ENCODE results near the gene RAB23. TPM values are rescaled to one million over a fixed set of nuclear protein-coding genes. Genes with fewer than 3 reads are reported as not detected.

Gene RAB23
- total and polyA plus RNA-seq, 2 experiments from 2014 or later, result 5.2 to 16.7 TPM

GRCh38 chr6:57163956-57164355 is 58.2 kb downstream of the RAB23 start:
- H3K27ac ChIP-seq (ENCODE audit: low read depth), result no peak overlapping the region
- H3K27ac Mint-ChIP-seq, result no peak overlapping the region
- no peaks in the 10 kb centered on the region for H3K4me1 ChIP-seq (ENCODE audit: insufficient read depth)
- no peak overlapping the region for H2AFZ ChIP-seq
- H3K9me3 Mint-ChIP-seq, result no peaks in the 10 kb centered on the region
- H3K27me3 ChIP-seq (ENCODE audit: insufficient read depth), result no peaks in the 10 kb centered on the region
- no peak for TF ChIP-seq POLR2AphosphoS5 (IDR thresholded peaks at IDR 0.05; ENCODE audit: low read depth)
- TF ChIP-seq REST (IDR thresholded peaks at IDR 0.05; ENCODE audit: unreplicated experiment), result no peak
- no peak for TF ChIP-seq CREB1 (CRISPR knock-in tag; IDR thresholded peaks at IDR 0.05; ENCODE audit: low read depth)
- no peak for TF ChIP-seq CTCF (conservative IDR thresholded peaks at IDR 0.05; ENCODE audit: low read depth in 2 of 2)
- TF ChIP-seq EZH2phosphoT487 (IDR thresholded peaks at IDR 0.05; ENCODE audit: unreplicated experiment), result no peak
- TF ChIP-seq EZH2 (IDR thresholded peaks at IDR 0.05; ENCODE audit: low read depth, unreplicated experiment), result no peak
- TF ChIP-seq ZNF114 (CRISPR knock-in tag; IDR thresholded peaks at IDR 0.05), result no peak
- no peak for TF ChIP-seq ZNF331 (CRISPR knock-in tag; IDR thresholded peaks at IDR 0.05; ENCODE audit: low read depth)
- TF ChIP-seq STAT1 (IDR thresholded peaks at IDR 0.05; ENCODE audit: unreplicated experiment), result no peak
- no peak for TF ChIP-seq ZNF462 (CRISPR knock-in tag; IDR thresholded peaks at IDR 0.05)
- TF ChIP-seq JUNB (IDR thresholded peaks at IDR 0.05; ENCODE audit: unreplicated experiment), result no peak
- TF ChIP-seq ETS1 (IDR thresholded peaks at IDR 0.05), result no peak
- TF ChIP-seq NANOG (IDR thresholded peaks at IDR 0.05; ENCODE audit: borderline replicate concordance), result no peak
- 0 out of 2 replicates have a peak, but pooled peaks cover 2% of the 10 kb centered on the region for H3F3A ChIP-seq (replicated peaks; ENCODE audit: low read depth)
- 0 out of 3 replicates have a peak, but pooled peaks cover 3% of the 10 kb centered on the region for H3K36me3 Mint-ChIP-seq (ENCODE audit: low read depth)
- no peaks in the 10 kb centered on the region for H3K79me2 ChIP-seq (replicated peaks; ENCODE audit: insufficient read depth)
- no peak for DNase-seq (ENCODE audit: low spot score)
- H3K4me2 ChIP-seq, result no peak overlapping the region
- no peak overlapping the region for H3K4me3 Mint-ChIP-seq
- H3K4me3 ChIP-seq, result no peak overlapping the region
- H3K36me3 ChIP-seq (ENCODE audit: insufficient read depth), result peaks cover 10% of the 10 kb centered on the region; the same call in 1 of the 2 replicates
- H3K9me2 ChIP-seq (ENCODE audit: insufficient read depth), result no peaks in the 10 kb centered on the region
- H3K27me3 Mint-ChIP-seq (ENCODE audit: insufficient read depth, low read depth, poor library complexity), result no peaks in the 10 kb centered on the region
- no peak for ATAC-seq
- H3K4me1 Mint-ChIP-seq, result no peaks in the 10 kb centered on the region
- H4K20me1 ChIP-seq (replicated peaks; ENCODE audit: insufficient read depth), result no peaks in the 10 kb centered on the region

All from GM23338 (cell line).